Stimulated activated CD4-positive, alpha-beta T cell treated with anti-CD3 and anti-CD28 coated beads, Interleukin-2, amount 100 ng/mL, for 4 hours (primary cell): ENCODE data around the gene BPIFB6.
"Not testable (repeated sequence)": the region's sequence is repeated elsewhere in the genome, so short reads cannot be mapped to it uniquely, and the experiment has no call there.

Experiments
- DNase-seq: peaks from one replicate; pipeline ENCODE4 v3.0.0-alpha.2; 2020; ENCODE audit warnings: low read depth

Gene BPIFB6

DNA sequence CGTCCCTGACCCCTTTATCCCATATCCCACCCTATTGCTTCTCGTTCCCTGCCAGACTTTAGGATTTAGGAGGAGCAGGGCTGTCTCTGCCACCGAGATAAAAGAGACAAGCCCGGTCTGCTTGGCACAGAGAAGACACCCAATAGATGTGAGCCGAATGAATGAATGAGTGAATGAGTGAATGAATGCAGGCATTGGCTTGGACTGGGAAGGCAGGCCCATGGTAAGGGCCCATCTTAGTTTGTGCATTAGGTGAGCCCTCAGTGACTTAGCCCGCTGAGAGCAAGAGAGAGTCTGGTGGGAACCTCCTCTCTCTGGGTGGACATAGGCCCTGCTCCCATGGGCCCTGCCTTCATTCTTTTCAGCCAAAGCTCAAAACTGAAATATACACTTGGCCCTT, 879 bp upstream of the BPIFB6 start:
- DNase-seq, result no peak

DNA sequence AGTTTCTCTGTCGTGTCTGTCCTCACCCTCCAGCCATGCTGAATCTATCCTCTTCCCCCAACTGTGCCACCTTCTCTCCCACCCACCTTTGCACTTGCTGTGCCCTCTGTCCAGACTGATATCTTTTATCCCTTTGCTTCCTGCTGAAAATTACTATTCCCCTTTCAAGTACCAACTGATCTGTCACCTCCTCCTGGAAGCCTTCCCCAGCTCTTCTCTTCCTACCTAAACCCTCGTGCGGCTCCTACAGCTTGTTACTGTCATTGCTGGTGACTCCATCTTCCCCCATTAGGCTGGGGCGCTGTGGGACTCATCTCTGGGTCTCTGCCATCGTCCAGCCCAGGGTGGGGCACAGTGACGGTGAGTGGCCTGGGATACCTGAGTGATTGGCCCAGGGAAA, 1.1 kb downstream of the BPIFB6 start:
- no peak for DNase-seq

DNA sequence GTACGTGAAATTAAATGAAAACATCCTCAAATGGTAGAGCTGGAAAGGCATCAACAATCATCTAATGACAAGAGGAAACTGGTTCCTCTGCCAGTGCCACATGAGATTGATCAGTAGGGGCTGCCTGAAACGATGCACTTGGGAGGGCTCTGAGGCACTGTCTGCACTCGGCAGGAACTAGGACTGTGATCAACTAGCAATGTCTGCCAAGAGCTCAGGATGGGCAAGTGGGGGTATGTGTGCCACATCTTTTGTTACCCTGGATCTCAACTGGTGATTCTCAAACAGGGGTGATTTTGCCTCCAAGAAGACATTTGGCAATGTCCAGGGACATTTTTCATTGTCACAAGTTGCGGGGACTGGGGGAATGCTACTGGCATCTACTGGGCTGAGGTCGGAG, 1.9 kb downstream of the BPIFB6 start:
- no peak for DNase-seq

DNA sequence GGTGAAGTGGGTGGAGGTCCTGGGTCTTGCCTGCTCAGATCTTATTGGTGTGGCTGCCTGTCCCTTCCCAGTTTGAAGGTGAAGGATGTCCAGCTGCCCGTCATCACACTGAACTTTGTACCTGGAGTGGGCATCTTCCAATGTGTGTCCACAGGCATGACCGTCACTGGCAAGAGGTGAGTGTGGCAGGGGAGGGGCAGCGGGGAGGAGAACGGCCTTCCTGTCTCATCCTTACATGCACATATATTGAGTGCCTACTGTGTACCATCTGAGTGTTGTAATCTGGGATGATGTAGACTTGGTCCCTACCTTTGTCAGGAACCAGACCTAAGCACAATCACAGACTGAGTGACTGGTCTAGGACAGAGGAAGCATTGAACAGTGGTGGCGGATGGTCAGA, 2.7 kb downstream of the BPIFB6 start:
- DNase-seq, result no peak

DNA sequence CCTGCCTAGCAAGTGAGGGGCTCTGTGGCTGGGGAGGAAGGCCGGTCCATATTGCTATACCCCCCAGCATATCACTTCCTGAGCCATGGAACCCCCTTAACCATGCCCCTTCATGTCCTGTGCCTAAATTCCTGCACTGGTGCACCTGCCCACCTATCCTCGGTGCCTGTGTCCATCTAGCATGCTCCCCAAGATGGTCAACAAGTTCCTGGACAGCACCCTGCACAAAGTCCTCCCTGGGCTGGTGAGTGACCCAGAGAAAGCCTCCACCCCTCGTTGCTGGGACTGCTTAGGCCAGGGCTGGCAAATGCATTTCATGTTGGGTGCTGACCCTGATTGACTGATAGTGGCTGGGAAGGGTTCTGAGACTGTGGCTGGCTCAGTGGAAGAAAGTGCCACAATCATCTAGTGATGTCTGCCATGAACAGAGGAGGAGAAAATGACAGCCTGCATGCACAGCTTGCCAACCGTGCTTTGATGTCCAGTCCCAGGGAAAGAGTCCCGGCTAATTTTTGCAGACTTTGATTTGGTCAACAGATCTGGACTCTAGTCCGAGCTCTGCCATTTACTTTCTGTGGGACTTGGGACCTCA, 3.5 kb downstream of the BPIFB6 start:
- no peak for DNase-seq

DNA sequence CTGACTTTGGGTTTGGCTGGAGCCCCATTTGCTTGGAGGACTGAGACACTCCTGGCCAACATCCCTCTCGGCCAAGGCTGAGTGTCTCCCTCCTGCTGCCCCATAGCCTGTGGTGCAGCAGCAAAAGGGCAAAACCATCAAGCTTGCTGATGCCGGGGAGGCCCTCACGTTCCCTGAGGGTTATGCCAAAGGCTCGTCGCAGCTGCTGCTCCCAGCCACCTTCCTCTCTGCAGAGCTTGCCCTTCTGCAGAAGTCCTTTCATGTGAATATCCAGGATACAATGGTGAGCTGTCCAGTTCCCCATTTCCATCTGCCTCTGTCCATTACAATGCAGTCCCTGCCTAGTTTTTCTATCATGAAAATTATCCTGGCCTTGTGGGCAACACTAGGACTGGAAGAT, 6.0 kb downstream of the BPIFB6 start:
- no peak for DNase-seq

DNA sequence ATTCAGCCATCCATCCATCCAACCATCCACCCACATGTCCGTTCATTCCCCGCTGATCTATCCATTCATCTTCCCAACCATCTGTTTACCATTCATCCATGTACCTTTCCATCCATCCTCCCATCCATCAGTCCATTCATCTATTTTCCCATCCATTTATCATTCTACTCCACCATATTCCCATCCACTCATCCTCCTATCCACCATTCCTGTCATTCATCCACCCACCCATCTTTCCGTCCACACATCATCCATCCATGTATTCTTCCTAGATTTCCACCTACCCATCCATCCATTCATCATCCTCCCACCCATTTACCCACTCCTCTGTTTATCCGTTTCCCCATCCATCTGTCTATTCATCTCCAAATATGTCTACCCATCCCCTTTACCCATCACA, 6.8 kb downstream of the BPIFB6 start:
- DNase-seq, result no peak

DNA sequence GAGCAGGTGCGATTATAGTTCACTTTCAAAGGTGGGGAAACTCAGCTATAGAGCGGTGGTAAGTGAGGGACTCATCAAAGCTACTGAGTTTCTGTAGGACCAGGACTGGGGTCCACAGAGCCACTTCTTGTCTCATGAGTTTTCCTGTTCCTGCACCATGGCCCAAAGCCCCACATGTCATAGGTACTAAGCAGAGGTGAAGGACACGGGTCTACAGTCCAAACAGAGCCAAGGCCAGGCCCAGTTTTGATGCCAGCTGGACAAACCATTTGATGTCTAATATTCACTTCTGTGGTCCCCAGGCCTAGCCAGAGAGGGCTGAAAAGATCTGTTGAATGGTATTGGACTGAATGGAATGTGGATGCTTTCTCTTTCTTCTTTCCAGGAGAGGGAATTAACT, 11.0 kb downstream of the BPIFB6 start:
- no peak for DNase-seq

DNA sequence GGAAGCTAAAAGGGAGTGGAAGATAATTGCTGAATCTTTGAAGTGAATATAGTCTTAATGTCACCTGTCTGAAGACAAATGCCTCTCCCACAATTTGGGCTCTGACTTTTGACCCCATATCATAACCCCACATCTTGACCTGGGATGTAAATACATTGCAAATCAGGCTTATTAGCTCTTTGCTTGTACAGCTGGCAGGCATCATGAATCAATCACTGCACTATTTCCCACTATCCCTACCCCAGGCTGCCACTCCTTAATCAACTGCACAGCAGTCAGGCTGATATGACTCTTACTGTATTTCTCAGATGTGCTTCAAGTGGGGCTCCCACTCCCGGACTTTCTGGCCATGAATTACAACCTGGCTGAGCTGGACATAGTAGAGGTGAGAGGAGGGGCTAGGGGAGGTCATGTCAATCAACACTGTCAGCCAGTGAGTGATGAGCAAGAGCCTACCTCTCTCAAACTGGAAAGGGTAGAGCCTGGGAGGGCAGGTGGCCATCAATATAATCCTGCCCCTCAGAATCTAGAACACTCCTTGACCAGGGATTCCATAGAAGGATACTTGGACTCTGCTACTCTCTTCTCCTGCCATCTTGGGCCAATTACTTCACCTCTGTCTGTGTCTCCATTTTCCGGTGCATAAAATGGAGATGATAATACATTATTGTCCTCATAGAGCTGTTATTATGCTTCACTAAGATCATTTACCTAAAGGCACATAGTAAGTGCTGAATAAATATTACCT, 11.7 kb downstream of the BPIFB6 start:
- DNase-seq, result no peak

DNA sequence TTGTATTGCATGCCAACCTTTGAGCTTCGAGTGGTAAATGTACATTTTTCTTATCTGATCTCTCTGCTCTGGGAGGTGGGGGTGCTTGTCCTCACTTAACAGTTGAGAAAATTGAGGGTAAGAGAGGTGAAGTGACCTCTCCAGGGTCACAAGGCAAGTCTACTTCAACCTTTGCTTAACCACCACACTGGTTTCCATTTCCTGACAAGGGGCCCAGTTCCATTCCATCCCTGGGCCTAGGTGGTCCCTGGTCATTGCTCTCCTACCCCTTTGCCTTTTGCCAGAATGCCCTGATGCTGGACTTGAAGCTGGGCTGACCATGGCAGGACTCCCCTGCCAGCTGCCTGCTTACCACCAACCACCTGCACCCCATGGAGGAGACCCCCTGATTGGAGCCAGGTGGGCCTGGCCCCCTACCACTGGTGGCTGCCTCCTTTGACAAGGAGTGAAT, 12.3 kb downstream of the BPIFB6 start:
- no peak for DNase-seq

DNA sequence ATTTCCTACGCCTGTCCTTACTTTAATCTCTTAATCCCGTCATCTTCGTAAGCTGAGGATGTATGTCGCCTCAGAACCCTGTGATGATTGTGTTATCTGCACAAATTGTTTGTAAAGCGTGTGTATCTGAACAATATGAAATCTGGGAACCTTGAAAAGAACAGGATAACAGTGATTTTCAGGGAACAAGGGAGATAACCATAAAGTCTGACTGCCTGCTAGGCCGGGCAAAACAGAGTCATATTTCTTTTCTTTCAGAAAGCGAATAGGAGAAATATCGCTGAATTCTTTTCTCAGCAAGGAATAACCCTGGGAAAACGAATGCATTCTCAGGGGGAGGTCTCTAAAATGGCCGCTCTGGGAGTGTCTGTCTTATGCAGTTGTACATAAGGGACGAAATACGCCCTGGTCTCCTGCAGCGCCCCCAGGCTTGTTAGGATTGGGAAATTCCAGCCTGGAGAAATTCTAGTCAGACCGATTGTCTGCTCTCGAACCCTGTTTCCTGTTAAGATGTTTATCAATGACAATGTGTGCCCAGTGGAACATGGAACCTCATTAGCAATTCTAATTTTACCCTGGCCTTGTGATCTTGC, 13.8 kb downstream of the BPIFB6 start:
- DNase-seq, result not testable (repeated sequence)

DNA sequence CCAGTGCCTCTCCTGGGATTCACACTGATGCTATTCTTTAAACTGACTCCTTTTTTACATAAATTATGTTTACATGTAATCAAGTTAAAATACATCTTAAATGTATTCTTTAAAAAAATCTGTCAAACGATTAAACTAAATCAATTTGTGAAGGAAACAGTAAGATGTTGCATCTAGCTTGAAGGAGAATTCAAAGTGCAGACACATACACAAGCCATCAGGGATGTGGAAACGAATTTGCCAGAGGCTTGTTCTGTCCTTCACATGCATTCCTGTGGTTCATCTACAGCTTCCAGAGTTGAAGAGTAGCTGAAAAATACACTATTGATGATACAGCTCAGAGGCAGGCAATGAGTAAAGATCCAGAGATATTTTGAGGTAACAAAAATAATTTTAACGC, 15.0 kb downstream of the BPIFB6 start:
- DNase-seq, result no peak

DNA sequence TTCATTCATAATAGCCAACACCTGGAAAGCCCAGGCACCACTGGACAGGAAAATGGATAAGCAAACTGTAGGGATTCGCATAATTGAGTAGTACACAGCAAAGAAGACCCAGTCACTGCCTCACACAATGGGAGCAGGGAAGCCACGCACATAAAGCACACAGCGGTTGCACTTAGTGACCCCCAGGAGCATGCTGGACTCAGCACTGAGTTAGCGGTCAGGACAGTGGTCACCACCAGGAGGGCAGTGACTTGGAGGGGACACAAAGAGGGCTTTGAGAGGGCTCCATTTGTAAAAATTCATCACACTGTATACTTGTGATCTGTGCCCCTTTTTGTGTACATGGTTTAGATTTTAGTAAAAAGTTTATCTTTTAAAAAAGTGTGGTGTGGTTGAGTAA, 19.9 kb downstream of the BPIFB6 start:
- no peak for DNase-seq

DNA sequence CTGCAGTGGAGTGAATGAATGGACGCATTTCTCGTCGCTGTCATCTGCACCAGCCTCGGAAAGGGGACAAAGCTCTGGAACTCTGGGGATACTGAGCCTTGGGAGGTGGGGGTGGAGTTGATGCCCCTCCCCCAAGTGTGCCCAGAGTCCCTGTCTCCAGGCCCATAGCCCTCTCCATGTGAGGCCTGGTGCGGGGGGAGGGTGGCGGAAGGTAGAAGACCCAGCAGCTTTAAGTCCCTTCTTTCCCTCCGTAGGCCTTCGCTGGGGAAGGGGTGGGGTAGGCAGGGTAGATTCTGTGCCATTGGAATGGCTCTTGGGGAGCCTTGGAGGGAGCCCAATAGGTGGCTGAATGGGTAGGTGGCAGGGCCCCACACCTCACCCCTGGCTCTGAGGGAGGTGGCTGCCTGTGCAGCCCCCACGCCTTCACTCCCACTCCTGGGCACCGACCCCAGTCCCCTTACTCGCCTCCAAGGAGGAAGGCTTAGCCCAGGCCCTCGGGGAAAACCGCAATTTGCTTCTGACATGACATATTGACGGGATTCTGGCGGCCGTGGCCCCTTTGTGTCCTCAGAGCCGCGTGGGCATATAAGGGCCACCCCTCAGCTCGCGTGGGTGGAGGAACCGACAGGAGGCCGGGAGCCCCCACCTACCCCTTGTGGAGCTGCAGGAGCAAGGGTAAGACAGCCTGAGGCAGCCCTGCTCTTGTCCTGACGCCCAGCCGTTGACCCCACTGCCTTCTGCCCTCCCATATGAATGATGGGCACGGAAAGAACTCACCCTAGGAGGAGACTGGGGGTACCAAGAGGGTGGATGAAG, 22.1 kb downstream of the BPIFB6 start, which contains the start of gene BPIFB3:
Gene BPIFB3 (plus strand): TSS at position 613 of the 816 bp plus-strand sequence. CDS start 1,533 bp downstream, outside the sequence.
- DNase-seq, result no peak

DNA sequence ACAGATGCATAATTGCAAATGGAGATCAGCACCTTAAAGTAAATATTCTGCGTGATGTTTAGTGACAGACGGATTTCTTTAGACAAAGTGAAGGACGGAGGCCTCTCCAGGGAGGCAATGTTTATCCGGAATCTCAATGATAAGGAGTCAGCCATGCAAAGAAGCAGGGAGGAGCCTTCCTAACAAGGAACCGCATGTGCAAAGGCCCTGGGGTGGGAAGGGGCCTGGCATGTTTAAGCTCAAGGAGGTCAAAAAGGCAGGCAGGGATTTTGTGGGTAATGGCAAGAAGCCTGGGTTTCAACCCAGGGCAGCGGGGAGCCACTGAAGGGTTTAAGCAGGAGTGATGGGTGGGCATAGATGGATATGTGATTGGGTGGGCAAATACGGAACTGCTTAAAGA, 22.9 kb downstream of the BPIFB6 start:
- no peak for DNase-seq

DNA sequence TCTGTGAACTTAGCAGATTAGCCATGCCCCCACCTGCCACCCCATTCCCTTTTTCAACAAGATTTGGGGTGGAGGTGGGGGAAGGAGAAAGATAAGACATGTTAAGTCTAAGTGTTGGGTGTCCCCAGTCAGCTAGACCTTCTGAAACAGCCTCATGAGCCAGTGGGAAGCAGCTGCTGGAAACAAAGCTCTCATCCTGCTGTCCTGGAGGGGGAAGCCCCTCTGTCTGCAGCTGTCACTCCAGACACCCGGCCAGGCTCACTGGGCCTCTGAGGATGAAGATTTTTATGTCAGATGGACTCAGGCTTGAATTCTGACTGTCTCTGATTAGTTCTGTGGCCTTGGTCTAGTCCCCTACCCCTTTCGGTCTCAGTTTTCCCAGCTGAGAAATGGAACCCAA, 23.3 kb downstream of the BPIFB6 start:
- no peak for DNase-seq

DNA sequence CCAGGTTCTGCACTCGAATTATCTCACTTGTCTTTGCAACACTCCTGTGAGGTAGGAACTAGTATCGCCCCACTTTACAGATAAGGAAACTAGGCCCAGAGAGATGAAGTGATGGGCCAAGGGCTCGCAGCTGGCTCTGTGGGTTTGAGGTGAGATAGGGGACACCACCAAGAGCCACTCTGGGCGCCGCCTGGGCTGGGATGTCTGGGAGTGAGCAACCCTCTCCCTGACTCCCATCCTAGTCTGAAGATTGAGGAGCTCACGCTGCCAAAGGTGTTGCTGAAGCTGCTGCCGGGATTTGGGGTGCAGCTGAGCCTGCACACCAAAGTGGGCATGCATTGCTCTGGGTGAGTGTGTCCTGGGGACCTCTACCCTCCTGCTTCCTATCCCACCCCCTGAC, 27.7 kb downstream of the BPIFB6 start:
- DNase-seq, result no peak

DNA sequence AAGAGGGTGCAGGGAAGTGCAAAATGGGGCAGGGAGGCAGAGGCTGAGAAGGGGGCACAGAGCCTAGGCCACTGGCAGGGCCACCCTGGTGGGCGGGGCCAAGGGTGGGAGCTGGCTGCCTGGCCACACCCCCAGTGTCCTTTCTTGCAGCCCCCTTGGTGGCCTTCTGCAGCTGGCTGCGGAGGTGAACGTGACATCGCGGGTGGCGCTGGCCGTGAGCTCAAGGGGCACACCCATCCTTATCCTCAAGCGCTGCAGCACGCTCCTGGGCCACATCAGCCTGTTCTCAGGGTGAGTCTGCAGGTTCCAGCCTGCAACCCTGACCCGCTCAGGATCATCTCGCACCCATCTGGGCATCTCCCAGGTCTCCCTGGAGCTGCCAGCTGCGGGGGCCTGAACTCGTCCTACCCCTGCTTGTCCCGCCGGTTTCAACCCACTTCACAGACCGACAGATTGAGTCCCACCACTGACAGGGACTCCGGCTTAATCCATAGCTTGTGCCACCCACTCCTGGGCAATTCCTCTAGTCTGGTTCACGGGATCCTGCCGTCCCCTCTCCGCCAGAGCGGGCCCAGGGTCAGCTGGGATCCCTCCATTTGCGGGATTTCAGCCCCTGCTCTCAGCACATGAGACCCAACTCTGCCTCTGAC, 28.4 kb downstream of the BPIFB6 start:
- DNase-seq, result no peak

DNA sequence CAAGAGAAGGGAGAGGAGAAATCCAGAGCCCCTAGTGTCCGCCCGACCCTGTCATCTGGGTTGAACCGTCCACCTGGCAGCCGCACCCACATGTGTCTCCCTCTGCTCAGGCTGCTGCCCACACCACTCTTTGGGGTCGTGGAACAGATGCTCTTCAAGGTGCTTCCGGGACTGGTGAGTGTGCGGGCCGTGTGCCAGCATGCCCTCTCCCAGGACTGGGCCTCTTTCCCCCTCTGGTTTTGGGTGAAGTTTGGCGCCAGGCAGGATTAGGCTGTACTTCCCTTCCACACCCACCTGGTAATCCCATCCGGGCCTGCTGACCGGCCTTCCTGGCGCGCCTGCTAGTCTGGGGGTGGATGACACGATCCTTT, 30.2 kb downstream of the BPIFB6 start:
- DNase-seq, result no peak

DNA sequence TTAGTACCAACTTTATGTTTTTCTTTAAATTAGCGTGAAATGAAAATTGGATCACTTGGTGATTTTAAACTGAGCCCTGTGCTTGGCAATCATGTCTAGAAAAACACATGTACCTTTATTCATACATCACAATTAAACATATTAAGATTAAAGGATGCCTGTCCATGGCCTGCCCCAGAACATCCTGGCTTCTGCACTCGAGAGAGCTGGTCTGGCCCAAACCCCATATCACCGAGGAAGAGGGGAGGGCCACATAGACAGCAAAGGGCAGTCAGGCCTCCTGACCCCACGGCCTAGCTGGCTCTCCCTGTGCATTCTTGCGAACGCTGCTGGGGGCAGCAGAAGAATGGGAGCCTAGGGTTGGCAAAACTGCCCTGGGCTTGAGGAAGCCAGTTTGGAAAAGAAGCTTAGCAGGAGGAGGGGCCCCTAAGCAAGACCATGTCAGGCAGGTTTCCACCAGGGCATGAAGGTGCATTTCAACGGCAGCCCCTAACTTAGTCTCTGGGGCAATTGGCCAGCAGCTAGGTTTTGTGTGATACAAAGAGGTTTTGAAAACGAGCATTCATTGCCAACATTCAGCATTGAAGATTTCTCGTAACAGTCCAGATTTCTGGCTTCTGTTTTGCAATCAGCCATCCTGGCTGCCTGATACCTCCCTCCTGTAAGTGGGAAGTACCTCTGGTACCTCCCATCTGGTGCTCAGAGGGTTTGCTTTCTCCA, 30.8 kb downstream of the BPIFB6 start:
- no peak for DNase-seq

DNA sequence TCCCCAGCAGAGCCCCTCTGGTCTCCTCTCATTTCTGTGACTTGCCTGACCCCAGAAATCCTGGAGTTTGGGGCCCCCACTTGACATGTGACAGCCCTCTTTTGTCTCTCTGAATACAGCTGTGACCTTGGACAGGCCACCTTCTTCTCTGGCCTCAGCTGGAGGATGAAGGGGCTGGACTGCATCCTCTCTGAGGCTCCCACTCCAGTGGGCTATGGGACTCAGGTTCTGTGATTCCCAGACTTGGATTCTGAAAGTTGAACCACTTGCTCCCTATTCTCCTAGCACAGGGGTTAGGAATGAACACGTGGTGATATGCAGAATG, 31.3 kb downstream of the BPIFB6 start:
- DNase-seq, result no peak

DNA sequence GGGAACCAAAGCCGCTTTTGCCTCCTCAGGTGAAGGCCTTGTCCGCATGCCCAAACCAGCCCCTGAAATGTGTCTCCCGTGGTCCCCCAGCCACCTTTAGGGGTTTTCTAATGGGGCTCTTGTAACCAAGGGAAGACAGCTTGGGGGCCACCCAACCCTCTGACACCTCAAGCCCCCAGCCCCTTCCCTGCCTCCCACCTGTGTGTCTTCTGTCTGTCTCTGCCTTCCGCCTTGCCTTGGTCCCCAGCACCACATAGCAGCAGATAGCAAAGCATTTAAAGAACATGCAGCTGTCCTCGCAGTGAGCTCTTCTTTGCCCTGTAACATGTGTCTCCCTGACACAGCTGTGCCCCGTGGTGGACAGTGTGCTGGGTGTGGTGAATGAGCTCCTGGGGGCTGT, 31.8 kb downstream of the BPIFB6 start:
- no peak for DNase-seq
